ENCODE measurements around the gene PHTF2. TPM values are rescaled to one million over a fixed set of nuclear protein-coding genes. Genes with fewer than 3 reads are reported as not detected.

The PHTF2 gene
- total and polyA plus RNA-seq, 2 of the 4 experiments (the other 2 are of a cell fraction), result 28.3 to 69.9 TPM

- POLR2A ChIA-PET (ENCODE audit: unreplicated experiment), result no interaction called here
Observed at GRCh38 chr7:77824636-77825035, 26.1 kb downstream of the PHTF2 start.

More at GRCh38 chr7:77824636-77825035, 26.1 kb downstream of the PHTF2 start:
- no peak overlapping the region for H4K5ac ChIP-seq (ENCODE audit: low read depth, low read length)
- no peak overlapping the region for H2AK5ac ChIP-seq (ENCODE audit: low read depth, low read length)
- TF ChIP-seq MAZ (IDR thresholded peaks at IDR 0.05; ENCODE audit: borderline replicate concordance, low read depth, low read length) (no peak), CTCF (conservative IDR thresholded peaks at IDR 0.05; ENCODE audit: low read depth, low read length) (no peak), MXI1 (IDR thresholded peaks at IDR 0.05; ENCODE audit: borderline replicate concordance, low read depth, low read length) (no peak), FOS (IDR thresholded peaks at IDR 0.05; ENCODE audit: low read depth, low read length) (no peak), RFX5 (IDR thresholded peaks at IDR 0.05; ENCODE audit: low read depth, low read length) (no peak), MAFK (IDR thresholded peaks at IDR 0.05; ENCODE audit: low read depth, low read length) (no peak), RAD21 (IDR thresholded peaks at IDR 0.05; ENCODE audit: low read length) (no peak), ELK1 (IDR thresholded peaks at IDR 0.05; ENCODE audit: borderline replicate concordance, low read depth, low read length) (no peak), RCOR1 (IDR thresholded peaks at IDR 0.05; ENCODE audit: insufficient replicate concordance, low read length) (no peak), CEBPB (IDR thresholded peaks at IDR 0.05; ENCODE audit: low read depth, low read length) (no peak), BHLHE40 (IDR thresholded peaks at IDR 0.05; ENCODE audit: low read depth, low read length) (no peak), CHD1 (IDR thresholded peaks at IDR 0.05; ENCODE audit: low read depth, low read length) (no peak), USF2 (IDR thresholded peaks at IDR 0.05; ENCODE audit: low read depth, low read length) (no peak), POLR2A (IDR thresholded peaks at IDR 0.05; ENCODE audit: low read depth, low read length) (no peak), NFE2L2 (IDR thresholded peaks at IDR 0.05; ENCODE audit: low read depth, low read length) (no peak), SMC3 (IDR thresholded peaks at IDR 0.05; ENCODE audit: low read depth, low read length) (no peak)
- H3K9ac ChIP-seq (ENCODE audit: low read depth, low read length), result no peak overlapping the region
- no peak overlapping the region for H4K91ac ChIP-seq (ENCODE audit: insufficient read depth, low read depth, low read length)
- intact Hi-C loops (cut with micrococcal nuclease), result no loop called here
- H4K8ac ChIP-seq (ENCODE audit: low read depth in 2 of 2, low read length in 2 of 2), result no peak overlapping the region
- H3K4ac ChIP-seq (ENCODE audit: low read depth, low read length), result no peak overlapping the region
- no peaks in the 10 kb centered on the region for H3K4me1 ChIP-seq (ENCODE audit: control insufficient read depth, insufficient read depth, low read length)
- no peak overlapping the region for H2AFZ ChIP-seq (replicated peaks; ENCODE audit: low read length, poor library complexity)
- H2BK20ac ChIP-seq (ENCODE audit: low read depth, low read length), result no peak overlapping the region
- H4K20me1 ChIP-seq (ENCODE audit: insufficient read depth, low read length), result no peaks in the 10 kb centered on the region
- H3K4me3 ChIP-seq (ENCODE audit: insufficient read depth, low read depth, low read length), result no peak overlapping the region
- no peaks in the 10 kb centered on the region for H3K9me1 ChIP-seq (ENCODE audit: insufficient read depth, low read length)
- H3K27me3 ChIP-seq (ENCODE audit: control insufficient read depth, insufficient read depth, low read length), result no peaks in the 10 kb centered on the region
- no peak overlapping the region for H2BK120ac ChIP-seq (ENCODE audit: low read depth, low read length)
- dilution Hi-C loops (cut with HindIII; ENCODE audit: low sequenced_read_pairs, unreplicated experiment), result no loop called here
- H3K23ac ChIP-seq (ENCODE audit: low read depth, low read length), result no peak overlapping the region
- H3K79me1 ChIP-seq (ENCODE audit: low read depth in 1 of 2, low read length in 2 of 2), result peaks cover 27 to 51% of the 10 kb centered on the region in 2 experiments
- in situ Hi-C loops (cut with MboI; ENCODE audit: low sequenced_read_pairs), result no loop called here
- no peak overlapping the region for H2BK15ac ChIP-seq (ENCODE audit: low read depth, low read length)
- no peak overlapping the region for H3K27ac ChIP-seq (ENCODE audit: insufficient read depth, low read length)
- H2AK9ac ChIP-seq (replicated peaks; ENCODE audit: low read depth, low read length, poor library complexity), result no peak overlapping the region
- no TSS peak for BruUV-seq (replicated peaks)
- DNase-seq (no peak), ATAC-seq (ENCODE audit: low read depth) (no peak)
- H3K9me3 ChIP-seq (ENCODE audit: control insufficient read depth, insufficient read depth, low read length), result peaks cover 24% of the 10 kb centered on the region
- H3K56ac ChIP-seq (ENCODE audit: extremely low read depth, insufficient read depth, low read length), result no peak overlapping the region
- H3K14ac ChIP-seq (replicated peaks; ENCODE audit: low read depth, low read length), result no peak overlapping the region
- H3K4me2 ChIP-seq (ENCODE audit: low read depth, low read length), result no peak overlapping the region
- WGBS, 2 experiments (ENCODE audit: extremely low coverage in 2 of 2, insufficient read length in 1 of 2), result no CpG with 5 or more reads among the region's 5 CpGs
- CTCF ChIA-PET, result interaction anchor here (0.9 kb wide), 1 partner anchor 32 kb away, joined by 3 read pairs; no protein-coding TSS in a partner anchor
- peaks cover 5% of the 10 kb centered on the region for H3K36me3 ChIP-seq (ENCODE audit: control insufficient read depth, insufficient read depth, low read length)
- no peak overlapping the region for H3K18ac ChIP-seq (ENCODE audit: low read depth, low read length)
- H2BK5ac ChIP-seq (ENCODE audit: low read depth, low read length, poor library complexity, severe bottlenecking), result no peak overlapping the region

All from IMR-90 (cell line).